T-helper 22 cell (primary cell): Measurements from ENCODE around the gene SLC41A3.
"Not testable (repeated sequence)": the region's sequence is repeated elsewhere in the genome, so short reads cannot be mapped to it uniquely, and the experiment has no call there.

Experiments
- DNase-seq: peaks from one replicate; pipeline ENCODE4 v3.0.0-alpha.2; 2020; ENCODE audit warnings: low read depth

SLC41A3 gene

GRCh38 chr3:126106336-126107202 lies 22.6 kb upstream of the SLC41A3 start:
- DNase-seq: no peak

GRCh38 chr3:126105691-126106187 lies 21.8 kb upstream of the SLC41A3 start:
- DNase-seq: no peak

GRCh38 chr3:126104742-126105605 lies 21.1 kb upstream of the SLC41A3 start:
- DNase-seq: no peak

- DNase-seq: no peak
Measured at GRCh38 chr3:126104028-126104635, 20.2 kb upstream of the SLC41A3 start.

- DNase-seq: no peak
Measured at GRCh38 chr3:126103121-126104027, 19.4 kb upstream of the SLC41A3 start.

GRCh38 chr3:126102530-126102951 lies 18.6 kb upstream of the SLC41A3 start:
- no peak for DNase-seq

- no peak for DNase-seq
Measured at GRCh38 chr3:126102011-126102410, 18.1 kb upstream of the SLC41A3 start.

- no peak for DNase-seq
Measured at GRCh38 chr3:126101521-126101982, 17.6 kb upstream of the SLC41A3 start.

- no peak for DNase-seq
Measured at GRCh38 chr3:126100634-126101301, 16.8 kb upstream of the SLC41A3 start.

GRCh38 chr3:126100269-126100633 lies 16.3 kb upstream of the SLC41A3 start:
- DNase-seq: no peak

GRCh38 chr3:126098391-126098858 lies 14.5 kb upstream of the SLC41A3 start:
- DNase-seq: no peak

GRCh38 chr3:126097801-126098200 lies 13.9 kb upstream of the SLC41A3 start:
- DNase-seq: no peak

GRCh38 chr3:126096274-126096673 lies 12.3 kb upstream of the SLC41A3 start:
- not testable (repeated sequence) for DNase-seq

- not testable (repeated sequence) for DNase-seq
Measured at GRCh38 chr3:126092128-126092527, 8.2 kb upstream of the SLC41A3 start.

GRCh38 chr3:126087552-126088175 lies 3.7 kb upstream of the SLC41A3 start:
- no peak for DNase-seq

- DNase-seq: no peak
Measured at GRCh38 chr3:126085841-126086240, 1.9 kb upstream of the SLC41A3 start.

- no peak for DNase-seq
Measured at GRCh38 chr3:126085276-126085675, 1.4 kb upstream of the SLC41A3 start.

GRCh38 chr3:126084768-126085180 lies 850 bp upstream of the SLC41A3 start:
- DNase-seq: no peak

- DNase-seq: no peak
Measured at GRCh38 chr3:126083511-126083912, 412 bp downstream of the SLC41A3 start.

GRCh38 chr3:126083138-126083445 lies 832 bp downstream of the SLC41A3 start:
- DNase-seq: no peak
